Suprapubic skin (tissue), 4 donors: Measurements from ENCODE around the gene ADGRD1. TPM values are rescaled to one million over a fixed set of nuclear protein-coding genes. Genes with fewer than 3 reads are reported as not detected.

Experiments used
- DNase-seq, 2 donors: peaks; one replicate each; pipeline ENCODE4 v3.0.0-alpha.2; 2019; ENCODE audit warnings: low spot score in 2 of 2
- H3K27ac ChIP-seq: fragments of 200-600 bp; sonication (generic); one replicate; pipeline ENCODE4 v1.5.1; 2019
- H3K27me3 ChIP-seq: fragments of 200-600 bp; sonication (generic); one replicate; pipeline ENCODE4 v1.5.1; 2019
- H3K36me3 ChIP-seq: fragments of 200-600 bp; sonication (generic); one replicate; pipeline ENCODE4 v1.5.1; 2019
- H3K4me1 ChIP-seq: fragments of 200-600 bp; sonication (generic); one replicate; pipeline ENCODE4 v1.5.1; 2019
- H3K4me3 ChIP-seq: fragments of 200-600 bp; sonication (generic); one replicate; pipeline ENCODE4 v1.5.1; 2019; ENCODE audit warnings: mild to moderate bottlenecking
- H3K9me3 ChIP-seq: fragments of 200-600 bp; sonication (generic); one replicate; pipeline ENCODE4 v1.5.1; 2019
- CTCF ChIP-seq, 2 donors: fragments of 200-600 bp in 1 of 2; fragments of 450-650 bp in 1 of 2; sonication (generic) in 1 of 2; IDR thresholded peaks; one replicate each; pipeline ENCODE4 v1.5.1; 2016 to 2019; ENCODE audit warnings: antibody characterized with exemption in 2 of 2, mild to moderate bottlenecking in 1 of 2, moderate library complexity in 1 of 2
- EP300 ChIP-seq: sonication (generic); formaldehyde crosslinking; IDR thresholded peaks from one replicate; pipeline ENCODE4 v1.6.1; 2017; ENCODE audit warnings: antibody characterized with exemption
- POLR2A ChIP-seq, 2 donors: fragments of 450-650 bp; IDR thresholded peaks; one replicate each; pipeline ENCODE4 v1.6.1; 2017; ENCODE audit warnings: antibody characterized with exemption in 2 of 2, mild to moderate bottlenecking in 2 of 2, moderate library complexity in 2 of 2
- POLR2AphosphoS5 ChIP-seq, 3 donors: sonication (generic); formaldehyde crosslinking; IDR thresholded peaks; one replicate each; pipeline ENCODE4 v1.6.1; 2017; ENCODE audit warnings: antibody characterized with exemption in 3 of 3
- WGBS: methylation state at CpG from one replicate; pipeline ENCODE4 v1.1.5; 2018; 5-methylcytosine and 5-hydroxymethylcytosine counted together
- total RNA-seq, 4 donors: library from RNA; depleted of rRNA; stranded (reverse); fragments of >200 nt; gene quantifications; one replicate each; pipeline ENCODE4 v1.1.0, GENCODE V29; 2016

The ADGRD1 gene
- total RNA-seq, 4 donors from 2014 or later = 4.2 to 12.4 (median 10.4) TPM

DNA sequence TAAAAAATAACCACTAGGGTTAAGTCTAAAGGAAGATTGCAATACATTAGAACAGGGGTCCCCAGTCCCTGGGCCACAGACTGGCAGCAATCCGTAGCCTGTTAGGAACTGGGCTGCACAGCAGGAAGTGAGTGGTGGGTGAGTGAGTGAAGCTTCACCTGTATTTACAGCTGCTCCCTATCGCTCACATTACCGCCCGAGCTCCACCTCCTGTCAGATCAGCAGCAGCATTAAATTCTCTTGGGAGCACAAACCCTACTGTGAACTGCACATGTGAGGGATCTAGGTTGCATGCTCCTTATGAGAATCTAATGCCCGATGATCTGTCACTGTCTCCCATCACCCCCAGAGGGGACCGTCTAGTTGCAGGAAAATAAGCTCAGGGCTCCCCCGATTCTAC lies 15.5 kb downstream of the ADGRD1 start:
- Histone ChIP-seq H3K36me3 (peaks cover 3% of the 10 kb centered on the region), H3K4me3 (no peak overlapping the region), H3K27ac (no peak overlapping the region), H3K27me3 (no peaks in the 10 kb centered on the region), H3K9me3 (no peaks in the 10 kb centered on the region), H3K4me1 (no peaks in the 10 kb centered on the region)
- no peak for DNase-seq
- WGBS = 91% methylated on average over 7 of the region's 7 CpGs
- TF ChIP-seq CTCF (IDR thresholded peaks at IDR 0.05) (no peak), EP300 (no peak), POLR2A (IDR thresholded peaks at IDR 0.05) (no peak), POLR2AphosphoS5 (IDR thresholded peaks at IDR 0.05) (no peak)

DNA sequence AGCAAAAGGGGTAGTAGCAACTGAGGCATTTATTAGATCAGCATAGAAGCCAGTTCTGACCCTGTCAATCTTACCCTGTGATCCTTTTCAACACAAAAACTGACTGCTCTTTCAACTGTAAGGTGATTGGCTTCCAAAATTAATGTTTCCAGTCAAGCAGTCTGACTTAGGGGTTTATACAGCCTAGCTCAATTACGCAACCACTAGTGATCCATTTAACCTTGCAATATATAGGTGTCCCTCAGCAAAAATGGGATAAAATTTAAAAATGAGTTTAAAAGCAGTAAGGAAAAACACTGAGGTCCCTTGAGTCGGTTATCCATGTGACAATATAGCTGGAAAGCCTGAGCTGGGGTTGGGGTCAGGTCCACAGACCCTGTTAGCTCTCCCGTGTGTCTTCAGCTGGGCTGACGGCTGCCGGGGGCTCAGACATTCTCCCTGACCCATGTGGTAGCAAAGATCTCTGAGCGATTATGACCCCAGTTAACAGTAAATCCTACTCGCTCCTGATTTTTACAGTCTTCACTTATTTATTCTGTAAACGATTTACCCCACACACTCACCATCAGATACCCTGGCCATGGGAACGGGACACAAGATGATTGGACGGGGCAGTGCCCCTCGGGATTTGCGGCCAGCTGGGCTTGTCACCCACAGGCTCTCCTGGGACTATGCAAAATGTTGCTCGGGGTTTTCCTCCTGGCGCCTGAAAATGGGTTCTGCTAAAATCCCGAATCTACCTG lies 16.6 kb downstream of the ADGRD1 start:
- TF ChIP-seq POLR2A (IDR thresholded peaks at IDR 0.05) = no peak
- no peak for TF ChIP-seq EP300
- TF ChIP-seq POLR2AphosphoS5 (IDR thresholded peaks at IDR 0.05) = no peak
- no peak for TF ChIP-seq CTCF (IDR thresholded peaks at IDR 0.05)
- DNase-seq = peak in 1 of 2 donors; percentile 43
- Histone ChIP-seq H3K4me3 (no peak overlapping the region), H3K36me3 (peaks cover 6% of the 10 kb centered on the region), H3K27me3 (no peaks in the 10 kb centered on the region), H3K4me1 (no peaks in the 10 kb centered on the region), H3K27ac (no peak overlapping the region), H3K9me3 (no peaks in the 10 kb centered on the region)
- 78% methylated on average over 15 of the region's 15 CpGs for WGBS

DNA sequence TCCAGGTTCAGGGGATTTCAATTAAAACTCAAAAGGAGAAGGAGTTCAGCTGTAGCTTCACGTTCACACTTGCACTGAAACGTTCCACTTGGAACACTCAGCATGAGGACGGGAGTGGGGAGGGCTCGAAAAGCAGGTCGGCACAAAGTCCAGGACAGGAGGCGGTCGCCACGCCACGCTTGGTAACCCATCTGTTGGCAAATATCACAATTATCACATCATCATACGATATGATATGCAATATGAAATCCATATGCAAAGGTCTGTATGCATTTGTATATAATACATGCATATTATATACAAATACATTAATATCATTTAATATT lies 17.2 kb downstream of the ADGRD1 start:
- TF ChIP-seq POLR2AphosphoS5 (IDR thresholded peaks at IDR 0.05) = no peak
- no peak for TF ChIP-seq CTCF (IDR thresholded peaks at IDR 0.05)
- TF ChIP-seq POLR2A (IDR thresholded peaks at IDR 0.05) = no peak
- TF ChIP-seq EP300 = no peak
- no peaks in the 10 kb centered on the region for H3K27me3 ChIP-seq
- WGBS = 84% methylated on average over 10 of the region's 10 CpGs
- DNase-seq = no peak
- H3K4me3 ChIP-seq = no peak overlapping the region
- H3K36me3 ChIP-seq = peaks cover 6% of the 10 kb centered on the region
- H3K4me1 ChIP-seq = no peaks in the 10 kb centered on the region
- H3K9me3 ChIP-seq = no peaks in the 10 kb centered on the region
- no peak overlapping the region for H3K27ac ChIP-seq

- Histone ChIP-seq H3K27ac (no peak overlapping the region), H3K36me3 (peaks cover 6% of the 10 kb centered on the region), H3K4me1 (no peaks in the 10 kb centered on the region)
Observed at GRCh38 chr12:130971925-130972585, 18.3 kb downstream of the ADGRD1 start.

More at GRCh38 chr12:130971925-130972585, 18.3 kb downstream of the ADGRD1 start:
- no peaks in the 10 kb centered on the region for H3K9me3 ChIP-seq
- WGBS = 79% methylated on average over 15 of the region's 15 CpGs
- TF ChIP-seq POLR2AphosphoS5 (IDR thresholded peaks at IDR 0.05) (no peak), POLR2A (IDR thresholded peaks at IDR 0.05) (no peak), EP300 (no peak), CTCF (IDR thresholded peaks at IDR 0.05) (no peak)
- peak in 1 of 2 donors; percentile 59 for DNase-seq
- H3K4me3 ChIP-seq = no peak overlapping the region
- H3K27me3 ChIP-seq = no peaks in the 10 kb centered on the region
